Activated naive CD4-positive, alpha-beta T cell treated with Interleukin-2 at 50 U/mL for 16 hours (primary cell): ENCODE data around the gene FGFBP3.

Source experiments
- DNase-seq: peaks from one replicate; pipeline ENCODE4 v3.0.0-alpha.2; 2020

FGFBP3 gene, protein sequence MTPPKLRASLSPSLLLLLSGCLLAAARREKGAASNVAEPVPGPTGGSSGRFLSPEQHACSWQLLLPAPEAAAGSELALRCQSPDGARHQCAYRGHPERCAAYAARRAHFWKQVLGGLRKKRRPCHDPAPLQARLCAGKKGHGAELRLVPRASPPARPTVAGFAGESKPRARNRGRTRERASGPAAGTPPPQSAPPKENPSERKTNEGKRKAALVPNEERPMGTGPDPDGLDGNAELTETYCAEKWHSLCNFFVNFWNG

DNA sequence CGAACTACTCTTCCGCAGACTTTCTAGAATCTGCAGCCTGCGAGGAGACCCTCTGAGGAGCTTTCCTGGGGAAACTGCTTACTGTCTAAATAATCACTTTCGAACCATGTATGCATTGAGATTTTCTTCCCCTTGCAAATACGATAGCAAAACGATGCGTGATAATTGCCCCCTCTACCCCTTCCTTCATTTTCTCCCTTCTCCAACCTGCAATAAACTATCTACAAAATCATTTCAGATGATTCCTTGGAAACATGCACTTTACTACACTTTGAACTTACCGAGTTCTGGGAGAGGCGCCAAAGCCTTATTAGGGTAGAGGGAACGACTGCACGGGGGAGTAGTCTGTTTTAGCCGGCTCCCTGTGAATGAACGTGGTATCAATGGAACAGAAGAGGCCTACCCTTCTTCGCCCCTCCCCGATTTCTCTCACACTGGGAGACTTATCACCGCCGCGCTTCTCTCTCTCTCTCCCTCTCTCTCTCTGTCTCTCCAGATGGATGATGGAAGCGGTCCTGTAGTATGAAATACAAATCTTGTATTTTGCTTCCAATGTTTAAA, at the start of gene FGFBP3:
Gene FGFBP3 (minus strand): TSS at position 370 of the 561 bp plus-strand sequence. CDS start 517 bp downstream, outside the sequence.
- DNase-seq = peak; percentile 33

DNA sequence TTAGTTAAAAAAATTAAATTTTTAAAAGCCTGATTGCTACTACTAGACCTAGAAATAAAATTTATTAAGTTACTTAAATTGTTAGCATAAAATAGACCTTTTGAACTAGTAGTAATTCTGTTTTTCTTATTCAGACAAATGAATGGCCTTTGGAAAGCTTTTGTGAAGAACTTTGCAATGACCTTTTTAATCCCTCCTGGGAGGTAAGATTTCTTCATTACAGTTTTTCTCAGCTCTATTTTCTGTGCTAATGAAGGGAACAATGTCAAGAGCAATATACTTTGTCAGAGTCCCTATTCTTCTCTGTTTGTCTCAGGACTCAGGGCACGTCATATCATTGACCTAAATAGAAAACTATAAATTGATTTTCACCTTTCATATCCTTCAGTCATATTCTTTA, 47.8 kb upstream of the FGFBP3 start:
- no peak for DNase-seq

DNA sequence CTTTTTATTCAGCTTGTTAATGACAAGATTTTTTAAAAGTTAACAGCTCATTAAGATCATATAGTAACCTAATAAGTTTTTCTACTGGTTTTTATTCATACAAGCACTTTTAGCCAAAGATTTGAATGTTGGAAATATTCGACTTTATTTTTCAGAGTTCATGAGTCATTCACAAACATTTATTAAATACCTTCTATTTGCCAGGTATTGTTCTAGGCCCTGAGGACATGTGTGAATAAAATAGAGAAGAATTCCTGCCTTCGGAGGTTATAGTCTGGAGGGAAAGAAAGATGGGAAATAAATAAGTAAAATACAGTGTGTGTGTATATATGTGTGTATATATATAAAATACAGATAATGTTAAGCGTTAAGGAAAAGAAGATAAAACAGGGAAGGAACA, 45.8 kb upstream of the FGFBP3 start:
- DNase-seq = no peak

DNA sequence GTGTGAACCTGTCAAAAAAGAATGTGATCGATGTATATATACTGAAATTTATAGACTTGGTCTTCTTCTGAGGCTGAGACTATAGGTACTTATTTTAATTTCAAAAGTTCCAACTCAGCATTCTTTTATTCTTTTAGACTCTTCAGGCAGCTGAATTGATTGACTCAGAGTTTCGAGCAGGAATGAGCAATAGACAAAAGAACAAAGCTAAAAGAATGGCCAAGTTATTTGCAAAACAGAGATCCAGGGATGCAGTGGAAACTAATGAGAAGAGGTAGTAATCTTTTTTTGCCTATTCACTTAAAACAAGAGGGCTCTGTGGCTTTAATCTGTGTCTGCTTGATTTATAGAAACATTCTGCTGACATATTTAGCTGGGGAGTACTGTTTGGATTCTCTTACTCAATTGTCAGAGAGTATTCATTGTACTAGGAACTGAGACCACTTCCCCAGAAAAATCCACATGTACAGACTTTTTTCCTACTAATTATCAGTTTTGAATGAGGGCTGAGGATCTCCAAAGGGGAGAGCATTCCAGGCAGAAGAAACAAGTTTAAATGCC, 44.4 kb upstream of the FGFBP3 start:
- no peak for DNase-seq

DNA sequence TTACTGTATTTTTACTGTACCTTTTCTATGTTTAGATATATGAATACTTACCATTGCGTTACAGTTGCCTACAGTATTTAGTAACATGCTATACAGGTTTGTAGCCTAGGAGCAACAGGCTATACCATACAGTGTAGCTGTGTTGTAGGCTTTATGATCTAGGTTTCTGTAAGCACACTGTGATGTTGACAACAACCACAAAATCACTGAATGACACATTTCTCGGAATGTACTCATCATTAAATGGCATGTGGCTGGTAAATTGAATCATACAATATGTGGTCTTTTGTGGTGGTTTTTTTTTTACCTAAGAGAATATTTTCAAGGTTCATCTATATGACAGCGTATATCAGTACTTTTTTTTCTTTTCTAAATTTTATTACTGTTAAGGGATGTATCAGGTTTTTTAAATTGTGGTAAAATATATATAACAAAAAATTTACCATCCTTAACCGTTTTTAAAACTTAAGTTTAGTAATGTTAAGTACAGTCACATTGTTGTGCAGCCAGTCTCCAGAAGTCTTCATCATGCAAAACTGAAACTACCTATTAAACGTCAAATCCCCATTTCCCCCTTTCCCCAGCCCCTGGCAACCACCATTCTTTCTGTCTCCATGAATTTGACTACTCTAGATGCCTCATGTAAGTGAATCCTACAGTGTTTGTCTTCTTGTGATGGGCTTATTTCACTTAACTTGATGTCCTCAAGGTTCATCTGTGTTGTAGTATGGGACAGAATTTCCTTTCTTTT, 35.8 kb upstream of the FGFBP3 start:
- DNase-seq = peak; percentile 14

DNA sequence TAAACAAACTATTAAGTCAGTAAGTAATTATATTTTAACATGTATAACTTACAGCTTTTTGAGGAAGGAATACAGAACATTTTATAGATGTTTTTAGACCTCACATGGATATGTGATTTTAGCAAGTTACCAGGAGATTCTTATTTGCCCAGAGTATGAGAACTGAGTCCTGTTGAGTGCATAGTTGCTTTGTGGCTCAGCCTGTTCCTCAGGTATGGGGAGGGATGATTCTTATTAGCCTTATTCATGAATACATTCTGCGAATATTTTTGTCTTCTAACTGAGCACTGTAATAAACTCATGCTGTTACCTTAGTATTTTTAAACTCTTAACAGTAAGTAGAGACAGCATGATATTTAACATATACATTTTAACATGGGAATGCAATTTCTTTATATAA, 32.1 kb upstream of the FGFBP3 start:
- DNase-seq = no peak

DNA sequence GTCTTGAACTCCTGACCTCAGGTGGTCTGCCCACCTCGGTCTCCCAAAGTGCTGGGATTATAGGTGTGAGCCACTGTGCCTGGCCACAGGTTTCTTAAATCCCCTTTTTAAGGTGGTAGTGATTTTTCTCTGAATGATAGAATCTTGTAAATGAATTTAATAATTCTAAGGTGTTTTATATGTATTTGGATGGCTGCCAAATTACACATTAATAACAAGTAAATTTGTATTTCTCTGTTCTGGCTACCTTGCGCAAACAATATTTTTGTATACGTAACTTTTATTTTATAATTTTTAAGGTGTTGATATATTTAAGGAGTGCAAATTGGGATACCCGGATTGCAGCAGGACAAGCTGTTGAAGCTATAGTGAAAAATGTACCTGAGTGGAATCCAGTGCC, 30.4 kb upstream of the FGFBP3 start:
- no peak for DNase-seq

GRCh38 chr10:91935886-91936285, 26.6 kb upstream of the FGFBP3 start:
- DNase-seq = no peak

DNA sequence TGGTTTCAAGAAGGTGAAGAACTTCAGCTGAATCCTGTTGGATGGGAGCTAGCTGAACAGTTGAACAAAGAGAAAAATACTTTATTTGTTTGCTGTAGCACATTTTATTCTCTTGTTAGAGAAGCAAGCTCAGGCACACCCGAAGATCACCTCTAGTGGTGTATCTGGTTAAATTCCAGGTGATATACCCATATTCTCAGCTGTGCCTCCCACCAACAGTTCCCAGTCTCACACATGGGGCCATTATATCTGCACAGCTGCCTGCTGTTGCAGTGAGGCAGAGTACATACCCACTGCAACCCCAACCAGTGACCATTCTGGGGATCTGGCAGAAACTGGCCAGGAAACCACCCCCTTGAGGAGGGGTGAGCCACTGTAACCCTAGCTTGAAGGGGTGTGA, 23.5 kb upstream of the FGFBP3 start:
- no peak for DNase-seq

DNA sequence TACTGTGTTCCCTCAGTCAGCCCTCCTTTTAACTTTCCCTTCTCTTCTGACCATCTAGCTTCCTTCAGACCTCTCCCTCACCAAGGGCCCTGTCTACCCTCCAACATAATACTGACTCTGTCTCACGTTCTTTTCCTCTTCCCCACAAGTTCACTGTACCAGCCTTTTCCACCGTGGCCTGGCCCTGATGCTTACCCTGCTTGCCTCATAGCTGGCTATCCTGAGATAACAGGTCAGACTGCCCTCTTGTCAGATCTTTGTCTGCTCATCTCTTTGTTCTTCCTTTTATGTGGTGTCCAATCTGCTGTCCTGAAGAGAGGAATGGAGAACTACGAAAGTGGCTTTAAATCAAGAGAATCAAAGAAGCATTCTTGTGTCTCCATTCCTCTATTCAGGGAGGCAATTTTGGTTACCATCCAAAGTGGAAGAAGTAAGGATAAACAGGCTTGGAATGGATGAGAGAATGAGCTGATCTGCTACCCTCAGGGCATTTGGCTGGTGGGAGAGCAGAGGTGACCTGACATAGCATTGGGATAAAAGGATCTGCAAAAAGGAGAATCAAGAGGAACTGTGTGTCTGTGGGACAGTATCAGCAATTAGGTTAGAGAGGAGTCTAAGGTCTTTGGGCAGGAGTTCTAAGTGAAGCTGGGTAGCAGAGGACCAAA, 22.4 kb upstream of the FGFBP3 start:
- DNase-seq = no peak

GRCh38 chr10:91930939-91931338, 21.7 kb upstream of the FGFBP3 start:
- DNase-seq = no peak

DNA sequence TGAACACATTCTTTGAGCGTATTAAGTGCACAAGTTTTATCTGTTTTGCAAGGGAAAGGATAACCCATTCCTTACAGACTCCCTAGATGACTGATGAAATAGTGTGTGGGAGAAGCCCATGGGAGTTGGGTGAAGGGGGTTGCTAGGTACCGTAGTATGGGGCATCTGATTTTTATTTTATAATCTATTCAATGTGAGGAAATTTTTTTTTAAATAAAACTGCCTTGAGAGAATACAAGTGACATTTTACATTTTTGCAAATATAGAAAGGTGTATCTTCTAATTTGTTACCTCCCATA, 15.7 kb upstream of the FGFBP3 start:
- DNase-seq = no peak

- no peak for DNase-seq
Observed at GRCh38 chr10:91924212-91925021, 15.1 kb upstream of the FGFBP3 start.

DNA sequence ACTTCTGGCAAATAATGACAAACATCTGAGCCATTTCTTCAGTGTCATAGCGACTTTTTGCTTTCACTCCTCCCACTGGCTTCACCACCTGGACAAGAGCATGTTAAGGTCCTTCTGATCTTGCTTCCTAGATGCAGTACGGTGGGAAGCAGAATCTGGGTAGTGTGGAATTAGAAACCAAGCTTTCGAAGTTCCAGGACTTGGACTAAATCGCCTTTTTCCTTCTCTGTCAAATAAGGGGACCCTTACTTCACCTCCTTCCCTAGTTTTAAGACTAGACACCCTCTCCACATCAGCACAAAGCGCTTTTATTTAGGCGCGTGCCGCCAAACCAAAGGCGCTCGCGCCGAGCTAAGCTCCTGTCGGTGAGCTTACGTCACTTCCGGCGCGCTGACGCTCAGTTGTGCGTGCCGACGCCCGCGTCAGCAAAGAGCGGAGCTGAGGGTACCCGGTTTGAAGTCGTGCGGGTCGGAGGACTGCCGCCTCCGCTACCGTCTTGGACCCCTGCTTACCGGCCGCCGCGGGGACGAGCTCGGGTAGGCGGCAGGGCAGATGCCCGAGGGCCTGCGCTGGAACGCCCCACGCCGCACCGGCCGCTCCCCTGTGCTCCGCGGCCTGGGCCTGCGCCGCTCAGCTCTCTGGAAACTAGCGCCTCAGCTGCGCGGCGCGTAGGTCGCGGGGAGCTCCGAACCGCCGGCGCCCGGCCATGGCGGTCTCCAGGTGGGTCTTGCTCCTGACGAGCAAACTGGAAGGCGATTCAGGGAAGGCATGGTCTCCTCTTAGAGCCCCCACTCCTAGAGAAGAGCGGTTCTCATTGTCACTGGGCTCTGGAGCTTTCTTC, 14.3 kb upstream of the FGFBP3 start, which contains the start of gene BTAF1:
Gene BTAF1 (plus strand): TSS at position 400 of the 841 bp plus-strand sequence. CDS start 307 bp downstream, at position 707.
- DNase-seq = peak; percentile 92

- DNase-seq = no peak
Observed at GRCh38 chr10:91919651-91920050, 10.4 kb upstream of the FGFBP3 start.

DNA sequence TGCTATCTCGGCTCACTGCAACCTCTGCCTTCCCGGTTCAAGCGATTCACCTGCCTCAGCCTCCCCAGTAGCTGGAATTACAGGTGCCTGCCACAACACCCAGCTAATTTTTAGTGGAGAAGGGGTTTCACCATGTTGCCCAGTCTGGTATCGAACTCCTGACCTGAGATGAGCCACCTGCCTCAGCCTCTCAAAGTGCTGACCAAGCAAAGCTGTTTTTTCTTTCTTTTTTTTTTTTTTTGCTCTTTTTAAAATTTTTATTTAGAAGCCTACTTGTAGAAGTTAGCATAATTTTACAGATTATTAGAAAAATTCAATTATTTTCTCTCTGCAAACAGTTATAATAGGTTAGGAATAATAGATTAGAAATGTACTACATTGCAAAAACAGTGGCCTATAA, 1.2 kb upstream of the FGFBP3 start:
- no peak for DNase-seq

GRCh38 chr10:91908337-91909116, 759 bp downstream of the FGFBP3 start:
- peak; percentile 78 for DNase-seq

GRCh38 chr10:91907914-91908336, 1.4 kb downstream of the FGFBP3 start:
- DNase-seq = no peak

DNA sequence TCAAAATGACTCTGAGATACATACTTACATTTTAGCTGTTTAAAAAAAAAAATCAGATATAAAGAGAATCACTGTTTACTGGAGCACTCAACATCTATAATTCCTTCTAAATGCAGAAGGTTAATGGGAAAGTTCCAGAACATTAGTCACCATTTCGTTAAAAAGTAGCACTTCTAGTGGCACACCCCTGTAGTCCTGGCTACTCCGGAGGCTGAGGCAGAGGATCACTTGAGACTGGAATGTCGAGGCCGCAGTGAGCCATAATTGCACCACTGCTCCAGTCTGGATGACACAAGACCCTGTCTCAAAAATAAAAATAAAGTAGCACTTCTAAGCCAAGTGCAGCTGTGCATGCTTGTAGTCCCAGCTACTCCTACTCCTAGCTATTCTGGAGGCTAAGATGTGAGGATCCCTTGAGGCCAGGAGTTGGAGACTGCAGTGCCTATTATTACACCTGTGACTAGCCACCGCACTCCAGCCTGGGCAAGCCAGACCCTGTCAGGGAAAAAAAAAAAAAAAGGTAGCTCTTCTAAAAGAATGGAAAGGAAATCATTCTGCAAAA, 2.2 kb downstream of the FGFBP3 start:
- DNase-seq = no peak
